GM06990 (cell line): ENCODE measurements around the gene USP10.
A peak's percentile ranks its signal among the peaks of the same experiment; 100 is the strongest.

Experiments
- DNase-seq: peaks from one replicate; pipeline ENCODE4 v3.0.0-alpha.2; 2011; ENCODE audit not compliant: insufficient read length; ENCODE audit errors: extremely low read depth
- H3K27me3 ChIP-seq: replicated peaks from 2 replicates; pipeline ENCODE4 v1.6.0; 2011; ENCODE audit warnings: low read length; ENCODE audit not compliant: control insufficient read depth, insufficient read depth
- H3K36me3 ChIP-seq: 2 replicates; pipeline ENCODE4 v1.5.1; 2011; ENCODE audit warnings: low read length; ENCODE audit not compliant: control insufficient read depth, insufficient read depth
- H3K4me3 ChIP-seq: replicated peaks from 2 replicates; pipeline ENCODE4 v1.5.1; 2011; ENCODE audit warnings: low read depth, mild to moderate bottlenecking, control low read depth, low read length
- CTCF ChIP-seq: IDR thresholded peaks from 2 replicates; pipeline ENCODE4 v1.5.1; 2011; ENCODE audit warnings: low read length, control low read depth, mild to moderate bottlenecking, inconsistent platforms; ENCODE audit not compliant: insufficient read depth, poor library complexity, severe bottlenecking

USP10 gene

GRCh38 chr16:84804326-84804725 lies 104.5 kb downstream of the USP10 start:
- no peak for TF ChIP-seq CTCF
- no peak for DNase-seq
- Histone ChIP-seq H3K27me3 (no peaks in the 10 kb centered on the region), H3K36me3 (no peaks in the 10 kb centered on the region), H3K4me3 (no peak overlapping the region)

DNA sequence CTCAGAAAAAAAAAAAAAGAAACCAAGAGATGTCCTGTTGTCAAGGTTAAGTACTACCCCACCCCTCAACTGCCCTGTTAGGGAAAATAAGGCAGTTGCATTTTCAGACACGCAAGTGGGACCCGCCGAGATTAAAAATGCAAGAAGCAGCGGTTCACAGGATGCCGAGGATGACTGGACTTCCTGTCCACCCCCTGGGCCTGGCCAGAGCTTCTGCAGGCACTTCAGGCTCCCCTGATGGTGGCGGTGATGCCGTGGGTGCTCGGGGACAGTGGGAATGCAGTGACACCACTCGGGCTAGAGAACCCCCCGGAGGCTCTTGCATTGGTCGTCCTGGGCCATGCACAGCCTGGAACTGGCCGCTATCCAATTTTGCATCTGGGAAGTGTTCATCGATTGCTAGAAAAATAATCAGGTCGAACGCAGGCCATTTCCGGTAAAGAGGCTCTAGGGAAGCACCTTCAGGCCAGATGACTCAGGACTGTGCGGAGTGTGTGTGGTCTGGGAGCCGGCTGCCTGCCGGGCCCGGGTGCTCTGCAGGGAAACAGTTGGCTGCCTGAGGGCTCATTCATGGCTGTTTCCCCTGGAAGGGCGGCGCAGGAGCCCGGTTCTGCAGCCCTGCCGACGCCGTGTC lies 106.6 kb downstream of the USP10 start:
- no peak for TF ChIP-seq CTCF
- no peaks in the 10 kb centered on the region for H3K27me3 ChIP-seq
- no peak overlapping the region for H3K4me3 ChIP-seq
- no peaks in the 10 kb centered on the region for H3K36me3 ChIP-seq
- DNase-seq: peak; percentile 47

GRCh38 chr16:84806890-84807258 lies 107.1 kb downstream of the USP10 start:
- DNase-seq: no peak
- Histone ChIP-seq H3K4me3 (no peak overlapping the region), H3K36me3 (no peaks in the 10 kb centered on the region), H3K27me3 (no peaks in the 10 kb centered on the region)
- TF ChIP-seq CTCF: no peak

- no peaks in the 10 kb centered on the region for H3K27me3 ChIP-seq
- no peak overlapping the region for H3K4me3 ChIP-seq
- DNase-seq: no peak
- H3K36me3 ChIP-seq: no peaks in the 10 kb centered on the region
- no peak for TF ChIP-seq CTCF
Measured at GRCh38 chr16:84807776-84808175, 108.0 kb downstream of the USP10 start.

DNA sequence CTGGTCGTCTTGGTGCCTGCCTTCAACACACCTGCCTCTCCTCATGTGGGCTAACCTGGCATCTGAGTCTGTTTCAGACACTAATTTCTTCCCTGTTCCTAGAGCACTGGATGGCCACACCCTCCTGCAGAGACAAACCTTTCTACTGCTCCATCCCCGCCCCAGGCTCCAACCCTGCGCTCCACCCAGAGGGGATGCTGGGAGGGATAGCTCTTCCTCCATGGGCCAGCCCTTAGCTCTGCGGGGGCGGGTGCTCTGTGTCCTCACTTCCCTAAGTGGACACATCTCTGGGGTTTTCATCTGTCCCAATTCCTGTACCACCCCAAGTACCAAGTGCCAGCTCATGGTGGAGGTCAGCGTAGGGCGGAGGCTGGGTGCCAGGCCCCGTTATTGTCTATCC lies 109.0 kb downstream of the USP10 start:
- Histone ChIP-seq H3K27me3 (no peaks in the 10 kb centered on the region), H3K4me3 (no peak overlapping the region)
- DNase-seq: no peak

More for the DNA sequence above, 109.0 kb downstream of the USP10 start:
- H3K36me3 ChIP-seq: no peaks in the 10 kb centered on the region
- no peak for TF ChIP-seq CTCF
